OCI-LY7 (cell line): Measurements from ENCODE around the gene ALDH3B1. TPM values are rescaled to one million over a fixed set of nuclear protein-coding genes. Genes with fewer than 3 reads are reported as not detected.
A peak's percentile ranks its signal among the peaks of the same experiment; 100 is the strongest.

Source experiments
- BruUV-seq: library from RNA; stranded (reverse); fragments of 400-500 nt; replicated peaks from 2 replicates; lab custom pipeline; 2021; lab: Mats Ljungman, UMichigan
- CTCF ChIA-PET: fragments of 300-600 bp; sonication (Branson Sonifier 250); formaldehyde crosslinking; loops from one replicate; lab custom pipeline; 2022; ENCODE audit warnings: antibody characterized with exemption; ENCODE audit not compliant: unreplicated experiment; lab: Charles Lee
- POLR2A ChIA-PET: fragments of 300-600 bp; sonication (Branson Sonifier 250); formaldehyde crosslinking; loops from one replicate; lab custom pipeline; 2022; ENCODE audit warnings: antibody characterized with exemption; lab: Charles Lee
- DNase-seq: peaks from one replicate; pipeline ENCODE4 v3.0.0-alpha.2; 2015; ENCODE audit warnings: low spot score
- H2AFZ ChIP-seq: fragments of 200-600 bp; sonication (generic), shearing (Covaris generic); 2 replicates; pipeline ENCODE4 v1.6.1; 2014; ENCODE audit warnings: mild to moderate bottlenecking, antibody characterized with exemption, low read length, moderate library complexity
- H3K27ac ChIP-seq: fragments of 200-600 bp; sonication (generic); 2 replicates; pipeline ENCODE4 v1.5.1; 2014; ENCODE audit warnings: mixed run types, low read depth, mild to moderate bottlenecking, moderate library complexity, low read length, inconsistent platforms; ENCODE audit not compliant: poor library complexity, severe bottlenecking
- H3K36me3 ChIP-seq: fragments of 200-600 bp; sonication (generic); 2 replicates; pipeline ENCODE4 v1.6.1; 2014; ENCODE audit warnings: mild to moderate bottlenecking, antibody characterized with exemption, low read length, moderate library complexity, mixed read lengths; ENCODE audit not compliant: insufficient read depth
- H3K4me1 ChIP-seq: fragments of 200-600 bp; sonication (generic); 2 replicates; pipeline ENCODE4 v1.5.1; 2014; ENCODE audit warnings: mild to moderate bottlenecking, low read length; ENCODE audit not compliant: insufficient read depth, poor library complexity, severe bottlenecking
- H3K4me2 ChIP-seq: fragments of 200-600 bp; sonication (generic); 2 replicates; pipeline ENCODE4 v1.6.1; 2014; ENCODE audit warnings: mild to moderate bottlenecking, low read length
- H3K4me3 ChIP-seq: fragments of 200-600 bp; sonication (generic); 2 replicates; pipeline ENCODE4 v1.5.1; 2014; ENCODE audit warnings: mild to moderate bottlenecking, low read depth, low read length; ENCODE audit not compliant: poor library complexity, severe bottlenecking
- H3K79me2 ChIP-seq: fragments of 200-600 bp; sonication (generic); 2 replicates; pipeline ENCODE4 v1.6.1; 2016; ENCODE audit warnings: low read depth, mild to moderate bottlenecking, low read length, moderate library complexity, mixed read lengths; ENCODE audit not compliant: insufficient read depth
- H3K9me2 ChIP-seq: fragments of 200-600 bp; sonication (generic); 2 replicates; pipeline ENCODE4 v1.6.1; 2016; ENCODE audit warnings: mild to moderate bottlenecking, low read length, mixed read lengths; ENCODE audit not compliant: insufficient read depth
- H3K9me3 ChIP-seq: fragments of 200-600 bp; sonication (generic); 2 replicates; pipeline ENCODE4 v1.6.1; 2014; ENCODE audit warnings: mild to moderate bottlenecking, mixed run types, low read length, mixed read lengths
- H4K20me1 ChIP-seq: fragments of 200-600 bp; sonication (generic); 2 replicates; pipeline ENCODE4 v1.6.1; 2014; ENCODE audit warnings: mild to moderate bottlenecking, antibody characterized with exemption, low read length, moderate library complexity, mixed read lengths; ENCODE audit not compliant: insufficient read depth
- EZH2phosphoT487 ChIP-seq: fragments of 200-600 bp; sonication (generic); IDR thresholded peaks from 2 replicates; pipeline ENCODE4 v1.6.1; 2018; ENCODE audit warnings: low read depth, borderline replicate concordance, mild to moderate bottlenecking, mixed run types, antibody characterized with exemption, low read length, moderate library complexity, mixed read lengths
- intact Hi-C: fragments of 100-400 bp; cut with micrococcal nuclease; formaldehyde crosslinking; loops from one replicate; pipeline ENCODE4 v1.10.0; 2022; ENCODE audit not compliant: unreplicated experiment
- total RNA-seq, 2 experiments: library from RNA; depleted of rRNA in 1 of 2; stranded (reverse); fragments of >200 nt in 1 of 2; shearing (Covaris generic) in 1 of 2; gene quantifications; 2 replicates each; pipeline ENCODE4 v1.2.3, GENCODE V29; 2014 to 2022
- TF ChIP-seq, protein P1 (sequence below): fragments of 200-600 bp; sonication (generic); conservative IDR thresholded peaks from 2 replicates; pipeline ENCODE4 v1.5.1; 2014; ENCODE audit warnings: mild to moderate bottlenecking, antibody characterized with exemption, low read length, moderate library complexity, mixed read lengths

ALDH3B1 gene
- total RNA-seq, 2 experiments from 2014 or later: 0.50 to 0.53 TPM

GRCh38 chr11:68030318-68031143 is 20.4 kb downstream of the ALDH3B1 start, which contains the start of gene NDUFS8:
Gene NDUFS8 (plus strand): TSS chr11:68030681. CDS start chr11:68032152, 1,471 bp downstream.
- BruUV-seq: TSS peak; percentile 50
- H3K4me3 ChIP-seq: peak within 1 kb of the TSS; percentile 93
- H3K4me1 ChIP-seq: peaks cover 33% of the 10 kb centered on the region
- POLR2A ChIA-PET: interaction anchor here (0.6 to 1.6 kb wide), 3 partner anchors 9 to 181 kb away, joined by 3 to 5 read pairs (median 5); partner anchors contain the start of gene TCIRG1
- intact Hi-C loops: no loop called here
- no peaks in the 10 kb centered on the region for H4K20me1 ChIP-seq
- H3K36me3 ChIP-seq: peaks cover 18% of the 10 kb centered on the region
- H3K27ac ChIP-seq: peak within 1 kb of the TSS; percentile 48
- H3K79me2 ChIP-seq: peaks cover 11% of the 10 kb centered on the region; the same call in 1 of the 2 replicates
- TF ChIP-seq, protein P1, sequence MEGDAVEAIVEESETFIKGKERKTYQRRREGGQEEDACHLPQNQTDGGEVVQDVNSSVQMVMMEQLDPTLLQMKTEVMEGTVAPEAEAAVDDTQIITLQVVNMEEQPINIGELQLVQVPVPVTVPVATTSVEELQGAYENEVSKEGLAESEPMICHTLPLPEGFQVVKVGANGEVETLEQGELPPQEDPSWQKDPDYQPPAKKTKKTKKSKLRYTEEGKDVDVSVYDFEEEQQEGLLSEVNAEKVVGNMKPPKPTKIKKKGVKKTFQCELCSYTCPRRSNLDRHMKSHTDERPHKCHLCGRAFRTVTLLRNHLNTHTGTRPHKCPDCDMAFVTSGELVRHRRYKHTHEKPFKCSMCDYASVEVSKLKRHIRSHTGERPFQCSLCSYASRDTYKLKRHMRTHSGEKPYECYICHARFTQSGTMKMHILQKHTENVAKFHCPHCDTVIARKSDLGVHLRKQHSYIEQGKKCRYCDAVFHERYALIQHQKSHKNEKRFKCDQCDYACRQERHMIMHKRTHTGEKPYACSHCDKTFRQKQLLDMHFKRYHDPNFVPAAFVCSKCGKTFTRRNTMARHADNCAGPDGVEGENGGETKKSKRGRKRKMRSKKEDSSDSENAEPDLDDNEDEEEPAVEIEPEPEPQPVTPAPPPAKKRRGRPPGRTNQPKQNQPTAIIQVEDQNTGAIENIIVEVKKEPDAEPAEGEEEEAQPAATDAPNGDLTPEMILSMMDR: no peak
- no peak for TF ChIP-seq EZH2phosphoT487
- H3K4me2 ChIP-seq: peak within 1 kb of the TSS; percentile 97
- peak within 1 kb of the TSS; percentile 59; the same call in 1 of the 2 replicates for H2AFZ ChIP-seq
- no peaks in the 10 kb centered on the region for H3K9me3 ChIP-seq
- peak; percentile 99 for DNase-seq
- CTCF ChIA-PET: no interaction called here
- H3K9me2 ChIP-seq: no peaks in the 10 kb centered on the region

GRCh38 chr11:68031144-68031464 is 21.0 kb downstream of the ALDH3B1 start:
- peaks cover 11% of the 10 kb centered on the region; the same call in 1 of the 2 replicates for H3K79me2 ChIP-seq
- CTCF ChIA-PET: no interaction called here
- intact Hi-C loops: no loop called here
- peak overlapping the region; percentile 97 for H3K4me2 ChIP-seq
- peak overlapping the region; percentile 48 for H3K27ac ChIP-seq
- peaks cover 32% of the 10 kb centered on the region for H3K4me1 ChIP-seq
- no peaks in the 10 kb centered on the region for H3K9me3 ChIP-seq
- no peaks in the 10 kb centered on the region for H4K20me1 ChIP-seq
- DNase-seq: no peak
- no TSS peak for BruUV-seq
- no peak for TF ChIP-seq EZH2phosphoT487
- TF ChIP-seq, protein P1: no peak
- H3K36me3 ChIP-seq: peaks cover 18% of the 10 kb centered on the region
- H2AFZ ChIP-seq: peak overlapping the region; percentile 59; the same call in 1 of the 2 replicates
- H3K9me2 ChIP-seq: no peaks in the 10 kb centered on the region
- peak overlapping the region; percentile 93 for H3K4me3 ChIP-seq
- POLR2A ChIA-PET: interaction anchor here (1.3 to 1.6 kb wide), 2 partner anchors 8 to 9 kb away, joined by 5 read pairs; partner anchors contain the start of gene TCIRG1
